Stomach (tissue), 9 donors: Measurements from ENCODE around the gene SNX20. TPM values are rescaled to one million over a fixed set of nuclear protein-coding genes. Genes with fewer than 3 reads are reported as not detected.

ENCODE experiments used
- DNase-seq, 2 donors: peaks; one replicate each; pipeline versions ENCODE4 v3.0.0 to v3.0.0-alpha.2; 2013 to 2019
- H3K27ac ChIP-seq, 5 donors: fragments of 200-600 bp in 4 of 5; sonication (generic) in 4 of 5; one replicate each; pipeline ENCODE4 v1.5.1; 2013 to 2019; ENCODE audit warnings: mild to moderate bottlenecking in 1 of 5, moderate library complexity in 1 of 5
- H3K27me3 ChIP-seq, 3 donors: fragments of 200-600 bp; sonication (generic); one replicate each; pipeline ENCODE4 v1.5.1; 2017 to 2019; ENCODE audit warnings: mixed run types in 1 of 3
- H3K36me3 ChIP-seq, 4 donors: fragments of 200-600 bp; sonication (generic); 1 replicate in 3 of 4; 2 replicates in 1 of 4; pipeline ENCODE4 v1.5.1; 2016 to 2019
- H3K4me1 ChIP-seq, 4 donors: fragments of 200-600 bp; sonication (generic); one replicate each; pipeline ENCODE4 v1.5.1; 2016 to 2019
- H3K4me3 ChIP-seq, 4 donors: fragments of 200-600 bp; sonication (generic) in 3 of 4; one replicate each; pipeline ENCODE4 v1.5.1; 2016 to 2019; ENCODE audit warnings: mild to moderate bottlenecking in 1 of 4
- H3K9me3 ChIP-seq, 4 donors: fragments of 200-600 bp; sonication (generic); one replicate each; pipeline ENCODE4 v1.5.1; 2016 to 2019
- EP300 ChIP-seq: sonication (generic); formaldehyde crosslinking; IDR thresholded peaks from one replicate; pipeline ENCODE4 v1.6.1; 2017; ENCODE audit warnings: antibody characterized with exemption
- POLR2A ChIP-seq, 4 donors: fragments of 450-650 bp; IDR thresholded peaks; one replicate each; pipeline ENCODE4 v1.6.1; 2016; ENCODE audit warnings: antibody characterized with exemption in 4 of 4, control low read depth in 2 of 4, mild to moderate bottlenecking in 1 of 4, moderate library complexity in 1 of 4
- POLR2AphosphoS5 ChIP-seq, 3 donors: sonication (generic); formaldehyde crosslinking; IDR thresholded peaks; one replicate each; pipeline ENCODE4 v1.6.1; 2016; ENCODE audit warnings: antibody characterized with exemption in 3 of 3
- WGBS, 5 donors: extraction: QIAGEN DNeasy Blood & Tissue Kit in 3 of 5; methylation state at CpG; one replicate each; pipeline versions ENCODE4 v1.1.5 to v1.1.7; 2013 to 2018; 5-methylcytosine and 5-hydroxymethylcytosine counted together
- intact Hi-C: fragments of 100-400 bp; cut with DNase I; formaldehyde crosslinking; loops from one replicate; pipeline ENCODE4 v1.15.1; 2023; ENCODE audit warnings: low total_unique reads
- polyA plus RNA-seq, 3 donors: library from polyadenylated mRNA; stranded (reverse); fragments of 200-250 nt; gene quantifications; one replicate each; pipeline ENCODE4 v1.2.3, GENCODE V29; 2013
- total RNA-seq, 5 donors: library from RNA; depleted of rRNA; stranded (reverse); fragments of >200 nt; gene quantifications; one replicate each; pipeline versions ENCODE4 v1.1.0 to v1.2.3, GENCODE V29; 2014 to 2016
- TF ChIP-seq, protein P1 (sequence below), 7 experiments: fragments of 450-650 bp in 4 of 7; fragments of 200-600 bp in 3 of 7; sonication (generic) in 3 of 7; IDR thresholded peaks; one replicate each; pipeline ENCODE4 v1.5.1; 2016 to 2019; ENCODE audit warnings: antibody characterized with exemption in 7 of 7, control low read depth in 2 of 7, mild to moderate bottlenecking in 1 of 7
- donor health status: healthy with polysubstance abuse.
- donor health status: Bipolar disorder and iron deficiency.
- donor health status: healthy.

Gene SNX20
- total and polyA plus RNA-seq, 8 donors: 0.29 to 7.4 (median 1.1) TPM; not detected in 1

DNA sequence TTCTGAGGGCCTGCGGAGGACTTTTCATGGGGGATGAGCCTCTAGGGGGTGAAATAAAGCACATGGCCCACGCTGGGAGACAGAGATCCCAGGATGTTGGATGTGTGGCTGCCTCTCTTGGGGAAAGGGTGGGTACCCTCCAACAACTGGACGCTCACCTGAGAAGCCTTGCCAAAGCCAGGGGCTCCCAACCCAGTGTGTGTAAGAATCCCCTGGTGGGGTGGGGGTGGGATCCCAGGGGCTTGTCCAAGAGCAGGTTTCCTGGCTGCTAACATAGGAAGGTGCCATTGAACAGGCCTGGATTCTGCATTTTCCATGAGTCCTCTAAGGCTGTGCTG, 587 bp downstream of the SNX20 start:
- DNase-seq: no peak
- 71 to 92% (median 85%) methylated on average over 3 of the region's 3 CpGs for WGBS, 5 donors
- H3K27ac ChIP-seq: peak overlapping the region in 4 of 5 donors; percentile 58 to 77 (median 74)

DNA sequence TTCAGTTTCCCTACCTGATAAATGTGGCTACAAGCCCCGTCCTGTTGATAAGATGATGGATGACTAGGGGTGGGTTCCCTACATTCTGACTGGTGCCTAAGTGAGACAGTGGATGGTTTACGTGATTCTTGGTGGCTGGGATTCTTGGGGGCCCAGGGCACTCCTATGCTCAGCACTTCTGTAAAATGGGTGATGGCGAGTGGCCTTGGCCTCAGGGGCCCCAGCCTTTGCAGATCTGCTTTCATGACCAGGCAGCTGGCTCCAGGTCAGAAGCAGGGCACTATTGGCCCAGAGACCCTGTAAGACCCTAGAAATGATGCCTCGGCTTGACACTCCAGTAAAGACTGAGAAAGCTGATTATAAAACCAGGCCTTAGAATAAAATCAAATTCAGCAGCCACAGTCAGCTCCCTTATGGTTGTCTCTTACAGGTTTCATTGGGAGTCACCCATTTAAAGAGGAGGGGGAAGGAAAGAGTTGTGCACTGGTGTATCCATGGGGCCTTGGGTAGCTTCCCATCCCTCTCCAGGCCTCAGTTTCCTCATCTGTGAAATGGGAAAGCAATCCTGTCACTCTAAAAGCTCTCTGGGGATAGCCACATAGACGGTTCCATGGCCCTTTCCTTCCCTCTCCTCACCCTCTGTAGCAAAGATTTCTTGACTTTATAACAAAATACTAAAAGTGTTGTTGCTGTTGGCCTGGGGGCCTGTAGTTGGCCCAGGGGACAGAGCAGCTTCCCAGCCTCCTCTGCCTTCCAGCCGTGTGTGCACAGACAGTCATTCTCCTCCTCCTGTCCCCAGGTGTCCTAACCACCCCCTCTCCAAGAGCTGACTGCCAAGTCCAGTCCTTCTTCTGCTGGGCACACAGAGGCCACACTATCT, 1.2 kb downstream of the SNX20 start:
- intact Hi-C loops: no loop called here
- 73 to 94% (median 85%) methylated on average over 6 of the region's 6 CpGs for WGBS, 5 donors
- H3K36me3 ChIP-seq: peaks cover 0 to 19% (median 9%) of the 10 kb centered on the region in 4 donors
- H3K27me3 ChIP-seq: no peaks in the 10 kb centered on the region
- H3K4me3 ChIP-seq: peak overlapping the region in 3 of 4 donors; percentile 35 to 41 (median 37)
- H3K4me1 ChIP-seq: peaks cover 0 to 29% (median 0%) of the 10 kb centered on the region in 4 donors
- no peaks in the 10 kb centered on the region for H3K9me3 ChIP-seq
- H3K27ac ChIP-seq: peak overlapping the region in 2 of 5 donors; percentile 76 to 77
- DNase-seq: no peak
- TF ChIP-seq, protein P1, sequence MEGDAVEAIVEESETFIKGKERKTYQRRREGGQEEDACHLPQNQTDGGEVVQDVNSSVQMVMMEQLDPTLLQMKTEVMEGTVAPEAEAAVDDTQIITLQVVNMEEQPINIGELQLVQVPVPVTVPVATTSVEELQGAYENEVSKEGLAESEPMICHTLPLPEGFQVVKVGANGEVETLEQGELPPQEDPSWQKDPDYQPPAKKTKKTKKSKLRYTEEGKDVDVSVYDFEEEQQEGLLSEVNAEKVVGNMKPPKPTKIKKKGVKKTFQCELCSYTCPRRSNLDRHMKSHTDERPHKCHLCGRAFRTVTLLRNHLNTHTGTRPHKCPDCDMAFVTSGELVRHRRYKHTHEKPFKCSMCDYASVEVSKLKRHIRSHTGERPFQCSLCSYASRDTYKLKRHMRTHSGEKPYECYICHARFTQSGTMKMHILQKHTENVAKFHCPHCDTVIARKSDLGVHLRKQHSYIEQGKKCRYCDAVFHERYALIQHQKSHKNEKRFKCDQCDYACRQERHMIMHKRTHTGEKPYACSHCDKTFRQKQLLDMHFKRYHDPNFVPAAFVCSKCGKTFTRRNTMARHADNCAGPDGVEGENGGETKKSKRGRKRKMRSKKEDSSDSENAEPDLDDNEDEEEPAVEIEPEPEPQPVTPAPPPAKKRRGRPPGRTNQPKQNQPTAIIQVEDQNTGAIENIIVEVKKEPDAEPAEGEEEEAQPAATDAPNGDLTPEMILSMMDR (IDR thresholded peaks at IDR 0.05): no peak
- TF ChIP-seq EP300 (no peak), POLR2AphosphoS5 (IDR thresholded peaks at IDR 0.05) (no peak), POLR2A (IDR thresholded peaks at IDR 0.05) (no peak)

More for the DNA sequence above, 587 bp downstream of the SNX20 start:
- Histone ChIP-seq H3K4me3 (peak overlapping the region; percentile 26 to 41 (median 36)), H3K4me1 (peaks cover 0 to 34% (median 0%) of the 10 kb centered on the region in 4 donors), H3K27me3 (no peaks in the 10 kb centered on the region), H3K9me3 (no peaks in the 10 kb centered on the region), H3K36me3 (peaks cover 0 to 16% (median 6%) of the 10 kb centered on the region in 4 donors)
- intact Hi-C loops: no loop called here
- TF ChIP-seq POLR2AphosphoS5 (IDR thresholded peaks at IDR 0.05) (no peak), EP300 (no peak), POLR2A (IDR thresholded peaks at IDR 0.05) (no peak)
- TF ChIP-seq, protein P1 (IDR thresholded peaks at IDR 0.05): no peak

DNA sequence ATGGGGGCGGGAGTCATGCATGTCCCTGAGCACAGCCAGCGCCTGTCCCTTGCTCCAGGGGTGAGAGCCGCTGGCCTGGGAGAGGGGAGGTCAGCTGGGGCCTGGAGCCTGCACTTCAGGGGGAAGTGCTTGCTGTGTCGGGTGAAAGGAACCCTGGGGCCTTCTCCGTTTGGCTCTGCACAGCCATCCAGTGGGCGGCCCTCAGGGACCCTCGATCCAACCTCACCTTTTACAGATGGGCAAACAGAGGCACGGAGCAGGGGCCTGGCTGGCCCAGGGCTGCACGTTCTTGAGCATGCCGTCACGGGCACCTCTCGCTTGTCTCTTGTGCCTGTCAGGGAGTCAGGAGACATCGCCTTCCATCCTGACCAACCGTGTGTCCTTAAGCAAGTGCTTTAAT, 1.8 kb downstream of the SNX20 start:
- no peak for DNase-seq
- intact Hi-C loops: no loop called here
- Histone ChIP-seq H3K4me3 (peak overlapping the region in 1 of 4 donors; percentile 9), H3K27ac (no peak overlapping the region), H3K4me1 (peaks cover 0 to 23% (median 0%) of the 10 kb centered on the region in 4 donors), H3K9me3 (peaks cover 0 to under 1% (median 0%) of the 10 kb centered on the region in 4 donors), H3K36me3 (peaks cover 0 to 26% (median 12%) of the 10 kb centered on the region in 4 donors), H3K27me3 (no peaks in the 10 kb centered on the region)
- 82 to 89% (median 88%) methylated on average over 10 to 14 of the region's 14 CpGs for WGBS, 5 donors
- TF ChIP-seq EP300 (no peak), POLR2A (IDR thresholded peaks at IDR 0.05) (no peak)

DNA sequence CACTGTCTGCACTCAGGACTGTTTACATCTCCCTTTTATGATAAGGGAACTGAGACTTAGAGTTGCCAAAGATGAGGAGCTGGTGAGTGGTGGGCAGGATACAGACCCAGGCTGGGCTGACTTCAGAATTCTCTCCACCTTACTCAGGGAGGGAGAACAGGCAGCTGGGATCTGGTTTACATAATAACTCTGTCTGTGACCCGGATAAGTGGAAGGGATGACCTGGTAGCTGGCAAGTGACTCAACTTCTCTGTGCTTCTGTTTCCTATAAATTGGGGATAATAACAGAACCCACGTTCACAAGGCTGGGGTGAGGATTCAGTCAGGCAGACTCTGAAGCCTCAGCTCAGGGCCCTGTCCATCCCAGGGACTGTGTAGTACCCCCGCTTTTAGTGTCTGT, 2.6 kb downstream of the SNX20 start:
- Histone ChIP-seq H3K4me1 (peaks cover 0 to 17% (median 0%) of the 10 kb centered on the region in 4 donors), H3K9me3 (peaks cover 0 to 8% (median 5%) of the 10 kb centered on the region in 4 donors), H3K27me3 (peaks cover 0 to 4% (median 0%) of the 10 kb centered on the region in 3 donors), H3K36me3 (peaks cover 3 to 33% (median 18%) of the 10 kb centered on the region in 4 donors), H3K27ac (no peak overlapping the region), H3K4me3 (no peak overlapping the region)
- WGBS, 5 donors: 57 to 65% (median 59%) methylated on average over 3 of the region's 3 CpGs
- TF ChIP-seq EP300 (no peak), POLR2AphosphoS5 (IDR thresholded peaks at IDR 0.05) (no peak), POLR2A (IDR thresholded peaks at IDR 0.05) (no peak)
- TF ChIP-seq, protein P1 (IDR thresholded peaks at IDR 0.05): no peak
- intact Hi-C loops: no loop called here
- DNase-seq: no peak
